Hepatocyte (in vitro differentiated cells): ENCODE measurements around the gene SPECC1L. TPM values are rescaled to one million over a fixed set of nuclear protein-coding genes. Genes with fewer than 3 reads are reported as not detected.

Experiments
- DNase-seq: peaks from one replicate; pipeline ENCODE4 v3.0.0-alpha.2; 2016; ENCODE audit warnings: low spot score
- H2AFZ ChIP-seq: fragments of 200-600 bp; sonication (generic); 2 replicates; pipeline ENCODE4 v1.6.0; 2016; ENCODE audit warnings: antibody characterized with exemption, mild to moderate bottlenecking
- H3K27ac ChIP-seq: fragments of 200-600 bp; sonication (generic); 2 replicates; pipeline ENCODE4 v1.5.1; 2016; ENCODE audit warnings: mild to moderate bottlenecking
- H3K27me3 ChIP-seq: fragments of 200-600 bp; sonication (generic); 2 replicates; pipeline ENCODE4 v1.6.1; 2016
- H3K36me3 ChIP-seq: fragments of 200-600 bp; sonication (generic); replicated peaks from 2 replicates; pipeline ENCODE4 v1.5.1; 2016; ENCODE audit warnings: low read depth; ENCODE audit not compliant: insufficient read depth
- H3K4me1 ChIP-seq: fragments of 200-600 bp; sonication (generic); 2 replicates; pipeline ENCODE4 v1.5.1; 2016; ENCODE audit warnings: mild to moderate bottlenecking, moderate library complexity; ENCODE audit not compliant: insufficient read depth
- H3K4me2 ChIP-seq: fragments of 200-600 bp; sonication (generic); 2 replicates; pipeline ENCODE4 v1.6.0; 2016
- H3K4me3 ChIP-seq: fragments of 200-600 bp; sonication (generic); 2 replicates; pipeline ENCODE4 v1.5.1; 2016; ENCODE audit warnings: mild to moderate bottlenecking
- H3K79me2 ChIP-seq: fragments of 200-600 bp; sonication (generic); 2 replicates; pipeline ENCODE4 v1.6.0; 2017; ENCODE audit warnings: mild to moderate bottlenecking
- H3K9me2 ChIP-seq: fragments of 200-600 bp; sonication (generic); replicated peaks from 2 replicates; pipeline ENCODE4 v1.6.0; 2017; ENCODE audit warnings: mild to moderate bottlenecking; ENCODE audit not compliant: insufficient read depth
- H3K9me3 ChIP-seq: fragments of 200-600 bp; sonication (generic); 2 replicates; pipeline ENCODE4 v1.5.1; 2016; ENCODE audit warnings: low read depth, mild to moderate bottlenecking
- H4K20me1 ChIP-seq: fragments of 200-600 bp; sonication (generic); 2 replicates; pipeline ENCODE4 v1.6.0; 2016; ENCODE audit warnings: mild to moderate bottlenecking; ENCODE audit not compliant: insufficient read depth, poor library complexity, severe bottlenecking
- CTCF ChIP-seq: fragments of 200-600 bp; sonication (generic); IDR thresholded peaks from 2 replicates; pipeline ENCODE4 v1.5.1; 2016; ENCODE audit warnings: antibody characterized with exemption, mild to moderate bottlenecking; ENCODE audit not compliant: poor library complexity
- EZH2 ChIP-seq: fragments of 200-600 bp; sonication (generic); IDR thresholded peaks from 2 replicates; pipeline ENCODE4 v1.6.1; 2016; ENCODE audit warnings: antibody characterized with exemption, mild to moderate bottlenecking, borderline replicate concordance
- EZH2phosphoT487 ChIP-seq: fragments of 200-600 bp; sonication (generic); IDR thresholded peaks from one replicate; pipeline ENCODE4 v1.6.1; 2018; ENCODE audit warnings: antibody characterized with exemption, mild to moderate bottlenecking, low read depth, moderate library complexity; ENCODE audit not compliant: unreplicated experiment, severe bottlenecking
- WGBS: methylation state at CpG from one replicate; pipeline ENCODE4 v1.1.6; 2016; ENCODE audit warnings: low lambda C conversion rate; ENCODE audit errors: missing lambda C conversion rate; 5-methylcytosine and 5-hydroxymethylcytosine counted together
- polyA plus RNA-seq: library from polyadenylated mRNA; unstranded; fragments of >200 nt; fragmentation: Nextera tagmentation; extraction: Ambion mirVana; gene quantifications from 2 replicates; pipeline ENCODE4 v1.2.1, GENCODE V29; 2016
- total RNA-seq: library from RNA; depleted of rRNA; stranded (reverse); fragments of >200 nt; gene quantifications from 2 replicates; pipeline ENCODE4 v1.2.3, GENCODE V29; 2014

SPECC1L gene
- total and polyA plus RNA-seq, 2 experiments from 2014 or later = 13.0 to 28.3 TPM

- Histone ChIP-seq H3K36me3 (no peaks in the 10 kb centered on the region), H3K4me3 (peak overlapping the region; percentile 70), H3K9me2 (no peaks in the 10 kb centered on the region), H3K27me3 (peaks cover 24% of the 10 kb centered on the region), H3K79me2 (no peaks in the 10 kb centered on the region), H3K4me2 (peak overlapping the region; percentile 99), H2AFZ (peak overlapping the region; percentile 63), H3K27ac (no peak overlapping the region), H4K20me1 (no peaks in the 10 kb centered on the region), H3K4me1 (peaks cover 8% of the 10 kb centered on the region), H3K9me3 (no peaks in the 10 kb centered on the region)
- peak; percentile 73 for DNase-seq
- no CpG with 5 or more reads among the region's 56 CpGs for WGBS
- TF ChIP-seq CTCF (peak; percentile 77), EZH2 (no peak)
These were observed 152.9 kb downstream of the SPECC1L start for GRCh38 chr22:24423519-24424000.

- Histone ChIP-seq H3K9me2 (no peaks in the 10 kb centered on the region), H3K36me3 (no peaks in the 10 kb centered on the region), H3K9me3 (no peaks in the 10 kb centered on the region), H3K79me2 (no peaks in the 10 kb centered on the region), H3K27ac (no peak overlapping the region), H4K20me1 (no peaks in the 10 kb centered on the region), H3K4me1 (peaks cover 8% of the 10 kb centered on the region), H3K4me3 (peak overlapping the region; percentile 70), H2AFZ (peak overlapping the region; percentile 63), H3K27me3 (peaks cover 24% of the 10 kb centered on the region), H3K4me2 (peak overlapping the region; percentile 99)
- WGBS = 11% methylated on average over 44 of the region's 105 CpGs
- peak; percentile 76 for TF ChIP-seq EZH2
- TF ChIP-seq CTCF = no peak
- peak; percentile 35 for DNase-seq
These were observed 153.6 kb downstream of the SPECC1L start for GRCh38 chr22:24424001-24424900.

GRCh38 chr22:24424901-24425775 is 154.5 kb downstream of the SPECC1L start:
- no peak for TF ChIP-seq CTCF
- TF ChIP-seq EZH2phosphoT487 = no peak
- TF ChIP-seq EZH2 = no peak
- no peaks in the 10 kb centered on the region for H3K9me2 ChIP-seq
- no peaks in the 10 kb centered on the region for H3K36me3 ChIP-seq
- no peak overlapping the region for H2AFZ ChIP-seq
- no peaks in the 10 kb centered on the region for H3K79me2 ChIP-seq
- no peaks in the 10 kb centered on the region for H3K9me3 ChIP-seq
- no peak overlapping the region for H3K4me3 ChIP-seq
- peaks cover 8% of the 10 kb centered on the region for H3K4me1 ChIP-seq
- no peak overlapping the region for H3K27ac ChIP-seq
- no peak for DNase-seq
- WGBS = 89% methylated on average over 21 of the region's 32 CpGs
- peaks cover 24% of the 10 kb centered on the region for H3K27me3 ChIP-seq
- no peaks in the 10 kb centered on the region for H4K20me1 ChIP-seq
- peak overlapping the region; percentile 99 for H3K4me2 ChIP-seq
